HepG2 (cell line): ENCODE data around the gene PRR29. TPM values are rescaled to one million over a fixed set of nuclear protein-coding genes. Genes with fewer than 3 reads are reported as not detected.

Source experiments
- BCL6 ChIP-seq: IDR thresholded peaks from 2 replicates; pipeline ENCODE4 v1.6.1; 2016; ENCODE audit warnings: missing genetic modification reagents, missing compliant biosample characterization
- RCOR2 ChIP-seq: IDR thresholded peaks from 2 replicates; pipeline ENCODE4 v1.6.1; 2016; ENCODE audit warnings: missing biosample characterization, missing genetic modification reagents
- TBX3 ChIP-seq: fragments of 450-650 bp; IDR thresholded peaks from 2 replicates; pipeline ENCODE4 v1.6.1; 2017; ENCODE audit warnings: antibody characterized with exemption, mild to moderate bottlenecking, inconsistent platforms, borderline replicate concordance
- U2AF2 ChIP-seq: fragments of 200-400 bp; formaldehyde crosslinking; IDR thresholded peaks from 2 replicates; pipeline ENCODE4 v1.6.1; 2017; ENCODE audit warnings: low read depth, mild to moderate bottlenecking, low read length
- ZNF10 ChIP-seq: sonication (generic); formaldehyde crosslinking; IDR thresholded peaks from 2 replicates; pipeline ENCODE4 v1.4.0; 2020; ENCODE audit warnings: mild to moderate bottlenecking, low read depth, missing genetic modification reagents, borderline replicate concordance
- ZNF333 ChIP-seq: sonication (generic); formaldehyde crosslinking; IDR thresholded peaks from 2 replicates; pipeline ENCODE4 v1.4.0; 2020; ENCODE audit warnings: mild to moderate bottlenecking, missing genetic modification reagents, borderline replicate concordance
- ZNF33B ChIP-seq: sonication (generic); formaldehyde crosslinking; IDR thresholded peaks from 2 replicates; pipeline ENCODE4 v1.5.1; 2020; ENCODE audit warnings: mild to moderate bottlenecking, missing genetic modification reagents
- polyA plus RNA-seq, 8 experiments: library from polyadenylated mRNA; depleted of rRNA in 3 of 8; stranded (reverse) in 7 of 8; unstranded in 1 of 8; fragments of >200 nt; fragmentation: Illumina TruSeq in 4 of 8; extraction: Trizol in 4 of 8; gene quantifications; 2 replicates each; pipeline versions ENCODE4 v1.2.1 to v1.2.3, GENCODE V29; 2011 to 2016; ENCODE audit warnings: low read depth in 4 of 8, missing spikeins in 1 of 8, mixed read lengths in 1 of 8; ENCODE audit not compliant: insufficient read depth in 1 of 8
- total RNA-seq, 5 experiments: library from RNA; depleted of rRNA; stranded (reverse); fragments of >200 nt; fragmentation: Illumina TruSeq; extraction: Trizol; gene quantifications; 2 replicates each; pipeline ENCODE4 v1.2.3, GENCODE V29; 2016; ENCODE audit warnings: low read depth in 1 of 5
- TF ChIP-seq, protein P1 (sequence below): sonication (generic); formaldehyde crosslinking; IDR thresholded peaks from 2 replicates; pipeline ENCODE4 v1.5.0; 2020; ENCODE audit warnings: mild to moderate bottlenecking, missing genetic modification reagents, borderline replicate concordance
- TF ChIP-seq, protein P2 (sequence below): sonication (generic); formaldehyde crosslinking; IDR thresholded peaks from 2 replicates; pipeline ENCODE4 v1.4.0; 2020; ENCODE audit warnings: missing genetic modification reagents, borderline replicate concordance
- TF ChIP-seq, protein P3 (sequence below): sonication (generic); formaldehyde crosslinking; IDR thresholded peaks from 2 replicates; pipeline ENCODE4 v1.4.0; 2020; ENCODE audit warnings: mild to moderate bottlenecking, missing genetic modification reagents
- TF ChIP-seq, protein P4 (sequence below): sonication (generic); formaldehyde crosslinking; IDR thresholded peaks from 2 replicates; pipeline ENCODE4 v1.8.1; 2023; ENCODE audit warnings: mild to moderate bottlenecking, missing genetic modification reagents, borderline replicate concordance
- TF ChIP-seq, protein P5 (sequence below): sonication (generic); formaldehyde crosslinking; IDR thresholded peaks from 2 replicates; pipeline ENCODE4 v1.9.0; 2022; ENCODE audit warnings: missing genetic modification reagents, mild to moderate bottlenecking, borderline replicate concordance
- TF ChIP-seq, protein P6 (sequence below): sonication (generic); formaldehyde crosslinking; IDR thresholded peaks from 2 replicates; pipeline ENCODE4 v1.9.0; 2021; ENCODE audit warnings: missing genetic modification reagents, mild to moderate bottlenecking, borderline replicate concordance

The PRR29 gene
- total and polyA plus RNA-seq, 2 of the 13 experiments (the other 11 are each of a cell fraction or from before 2014, with no cell fraction given), result 0.07 to 0.20 TPM

DNA sequence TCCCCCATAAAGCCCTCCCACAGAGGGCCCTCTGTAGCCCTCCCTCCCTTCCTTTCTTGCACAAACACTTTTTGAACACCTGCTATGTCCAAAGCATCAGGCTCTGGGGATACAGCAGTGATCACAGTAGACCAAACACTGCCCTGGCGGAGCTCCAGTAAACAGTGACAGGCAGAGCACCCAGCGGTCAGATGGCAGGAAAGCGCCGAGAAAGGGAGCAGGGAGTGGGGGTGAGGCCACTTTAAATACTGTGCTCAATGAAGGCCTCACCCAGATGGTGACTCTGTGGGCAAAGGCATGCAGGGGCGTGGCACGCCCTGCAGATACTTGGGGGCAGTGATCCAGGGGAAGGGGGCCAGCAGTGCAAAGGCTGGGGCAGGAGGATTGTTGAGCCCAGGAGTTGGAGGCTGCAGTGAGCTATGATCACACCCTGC, 7.6 kb downstream of the PRR29 start (continued):
- TF ChIP-seq, protein P1, sequence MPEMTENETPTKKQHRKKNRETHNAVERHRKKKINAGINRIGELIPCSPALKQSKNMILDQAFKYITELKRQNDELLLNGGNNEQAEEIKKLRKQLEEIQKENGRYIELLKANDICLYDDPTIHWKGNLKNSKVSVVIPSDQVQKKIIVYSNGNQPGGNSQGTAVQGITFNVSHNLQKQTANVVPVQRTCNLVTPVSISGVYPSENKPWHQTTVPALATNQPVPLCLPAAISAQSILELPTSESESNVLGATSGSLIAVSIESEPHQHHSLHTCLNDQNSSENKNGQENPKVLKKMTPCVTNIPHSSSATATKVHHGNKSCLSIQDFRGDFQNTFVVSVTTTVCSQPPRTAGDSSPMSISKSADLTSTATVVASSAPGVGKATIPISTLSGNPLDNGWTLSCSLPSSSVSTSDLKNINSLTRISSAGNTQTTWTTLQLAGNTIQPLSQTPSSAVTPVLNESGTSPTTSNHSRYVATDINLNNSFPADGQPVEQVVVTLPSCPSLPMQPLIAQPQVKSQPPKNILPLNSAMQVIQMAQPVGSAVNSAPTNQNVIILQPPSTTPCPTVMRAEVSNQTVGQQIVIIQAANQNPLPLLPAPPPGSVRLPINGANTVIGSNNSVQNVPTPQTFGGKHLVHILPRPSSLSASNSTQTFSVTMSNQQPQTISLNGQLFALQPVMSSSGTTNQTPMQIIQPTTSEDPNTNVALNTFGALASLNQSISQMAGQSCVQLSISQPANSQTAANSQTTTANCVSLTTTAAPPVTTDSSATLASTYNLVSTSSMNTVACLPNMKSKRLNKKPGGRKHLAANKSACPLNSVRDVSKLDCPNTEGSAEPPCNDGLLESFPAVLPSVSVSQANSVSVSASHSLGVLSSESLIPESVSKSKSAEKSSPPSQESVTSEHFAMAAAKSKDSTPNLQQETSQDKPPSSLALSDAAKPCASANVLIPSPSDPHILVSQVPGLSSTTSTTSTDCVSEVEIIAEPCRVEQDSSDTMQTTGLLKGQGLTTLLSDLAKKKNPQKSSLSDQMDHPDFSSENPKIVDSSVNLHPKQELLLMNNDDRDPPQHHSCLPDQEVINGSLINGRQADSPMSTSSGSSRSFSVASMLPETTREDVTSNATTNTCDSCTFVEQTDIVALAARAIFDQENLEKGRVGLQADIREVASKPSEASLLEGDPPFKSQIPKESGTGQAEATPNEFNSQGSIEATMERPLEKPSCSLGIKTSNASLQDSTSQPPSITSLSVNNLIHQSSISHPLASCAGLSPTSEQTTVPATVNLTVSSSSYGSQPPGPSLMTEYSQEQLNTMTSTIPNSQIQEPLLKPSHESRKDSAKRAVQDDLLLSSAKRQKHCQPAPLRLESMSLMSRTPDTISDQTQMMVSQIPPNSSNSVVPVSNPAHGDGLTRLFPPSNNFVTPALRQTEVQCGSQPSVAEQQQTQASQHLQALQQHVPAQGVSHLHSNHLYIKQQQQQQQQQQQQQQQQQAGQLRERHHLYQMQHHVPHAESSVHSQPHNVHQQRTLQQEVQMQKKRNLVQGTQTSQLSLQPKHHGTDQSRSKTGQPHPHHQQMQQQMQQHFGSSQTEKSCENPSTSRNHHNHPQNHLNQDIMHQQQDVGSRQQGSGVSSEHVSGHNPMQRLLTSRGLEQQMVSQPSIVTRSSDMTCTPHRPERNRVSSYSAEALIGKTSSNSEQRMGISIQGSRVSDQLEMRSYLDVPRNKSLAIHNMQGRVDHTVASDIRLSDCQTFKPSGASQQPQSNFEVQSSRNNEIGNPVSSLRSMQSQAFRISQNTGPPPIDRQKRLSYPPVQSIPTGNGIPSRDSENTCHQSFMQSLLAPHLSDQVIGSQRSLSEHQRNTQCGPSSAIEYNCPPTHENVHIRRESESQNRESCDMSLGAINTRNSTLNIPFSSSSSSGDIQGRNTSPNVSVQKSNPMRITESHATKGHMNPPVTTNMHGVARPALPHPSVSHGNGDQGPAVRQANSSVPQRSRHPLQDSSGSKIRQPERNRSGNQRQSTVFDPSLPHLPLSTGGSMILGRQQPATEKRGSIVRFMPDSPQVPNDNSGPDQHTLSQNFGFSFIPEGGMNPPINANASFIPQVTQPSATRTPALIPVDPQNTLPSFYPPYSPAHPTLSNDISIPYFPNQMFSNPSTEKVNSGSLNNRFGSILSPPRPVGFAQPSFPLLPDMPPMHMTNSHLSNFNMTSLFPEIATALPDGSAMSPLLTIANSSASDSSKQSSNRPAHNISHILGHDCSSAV, result no peak
- TF ChIP-seq U2AF2 (no peak), BCL6 (CRISPR knock-in tag) (no peak), TBX3 (no peak), ZNF33B (CRISPR knock-in tag) (no peak), ZNF10 (CRISPR knock-in tag) (no peak), ZNF333 (CRISPR knock-in tag) (0 out of 2 replicates have a peak, but pooled peaks have one; percentile 51), RCOR2 (CRISPR knock-in tag) (peak; percentile 45; the same call in 1 of the 2 replicates)
- TF ChIP-seq, protein P2, sequence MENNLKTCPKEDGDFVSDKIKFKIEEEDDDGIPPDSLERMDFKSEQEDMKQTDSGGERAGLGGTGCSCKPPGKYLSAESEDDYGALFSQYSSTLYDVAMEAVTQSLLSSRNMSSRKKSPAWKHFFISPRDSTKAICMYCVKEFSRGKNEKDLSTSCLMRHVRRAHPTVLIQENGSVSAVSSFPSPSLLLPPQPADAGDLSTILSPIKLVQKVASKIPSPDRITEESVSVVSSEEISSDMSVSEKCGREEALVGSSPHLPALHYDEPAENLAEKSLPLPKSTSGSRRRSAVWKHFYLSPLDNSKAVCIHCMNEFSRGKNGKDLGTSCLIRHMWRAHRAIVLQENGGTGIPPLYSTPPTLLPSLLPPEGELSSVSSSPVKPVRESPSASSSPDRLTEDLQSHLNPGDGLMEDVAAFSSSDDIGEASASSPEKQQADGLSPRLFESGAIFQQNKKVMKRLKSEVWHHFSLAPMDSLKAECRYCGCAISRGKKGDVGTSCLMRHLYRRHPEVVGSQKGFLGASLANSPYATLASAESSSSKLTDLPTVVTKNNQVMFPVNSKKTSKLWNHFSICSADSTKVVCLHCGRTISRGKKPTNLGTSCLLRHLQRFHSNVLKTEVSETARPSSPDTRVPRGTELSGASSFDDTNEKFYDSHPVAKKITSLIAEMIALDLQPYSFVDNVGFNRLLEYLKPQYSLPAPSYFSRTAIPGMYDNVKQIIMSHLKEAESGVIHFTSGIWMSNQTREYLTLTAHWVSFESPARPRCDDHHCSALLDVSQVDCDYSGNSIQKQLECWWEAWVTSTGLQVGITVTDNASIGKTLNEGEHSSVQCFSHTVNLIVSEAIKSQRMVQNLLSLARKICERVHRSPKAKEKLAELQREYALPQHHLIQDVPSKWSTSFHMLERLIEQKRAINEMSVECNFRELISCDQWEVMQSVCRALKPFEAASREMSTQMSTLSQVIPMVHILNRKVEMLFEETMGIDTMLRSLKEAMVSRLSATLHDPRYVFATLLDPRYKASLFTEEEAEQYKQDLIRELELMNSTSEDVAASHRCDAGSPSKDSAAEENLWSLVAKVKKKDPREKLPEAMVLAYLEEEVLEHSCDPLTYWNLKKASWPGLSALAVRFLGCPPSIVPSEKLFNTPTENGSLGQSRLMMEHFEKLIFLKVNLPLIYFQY (CRISPR knock-in tag), result no peak
- TF ChIP-seq, protein P3, sequence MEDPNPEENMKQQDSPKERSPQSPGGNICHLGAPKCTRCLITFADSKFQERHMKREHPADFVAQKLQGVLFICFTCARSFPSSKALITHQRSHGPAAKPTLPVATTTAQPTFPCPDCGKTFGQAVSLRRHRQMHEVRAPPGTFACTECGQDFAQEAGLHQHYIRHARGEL, result no peak
- TF ChIP-seq, protein P4, sequence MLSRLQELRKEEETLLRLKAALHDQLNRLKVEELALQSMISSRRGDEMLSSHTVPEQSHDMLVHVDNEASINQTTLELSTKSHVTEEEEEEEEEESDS (CRISPR knock-in tag), result no peak
- TF ChIP-seq, protein P5, sequence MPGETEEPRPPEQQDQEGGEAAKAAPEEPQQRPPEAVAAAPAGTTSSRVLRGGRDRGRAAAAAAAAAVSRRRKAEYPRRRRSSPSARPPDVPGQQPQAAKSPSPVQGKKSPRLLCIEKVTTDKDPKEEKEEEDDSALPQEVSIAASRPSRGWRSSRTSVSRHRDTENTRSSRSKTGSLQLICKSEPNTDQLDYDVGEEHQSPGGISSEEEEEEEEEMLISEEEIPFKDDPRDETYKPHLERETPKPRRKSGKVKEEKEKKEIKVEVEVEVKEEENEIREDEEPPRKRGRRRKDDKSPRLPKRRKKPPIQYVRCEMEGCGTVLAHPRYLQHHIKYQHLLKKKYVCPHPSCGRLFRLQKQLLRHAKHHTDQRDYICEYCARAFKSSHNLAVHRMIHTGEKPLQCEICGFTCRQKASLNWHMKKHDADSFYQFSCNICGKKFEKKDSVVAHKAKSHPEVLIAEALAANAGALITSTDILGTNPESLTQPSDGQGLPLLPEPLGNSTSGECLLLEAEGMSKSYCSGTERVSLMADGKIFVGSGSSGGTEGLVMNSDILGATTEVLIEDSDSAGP (CRISPR knock-in tag), result peak; percentile 70
- TF ChIP-seq, protein P6, sequence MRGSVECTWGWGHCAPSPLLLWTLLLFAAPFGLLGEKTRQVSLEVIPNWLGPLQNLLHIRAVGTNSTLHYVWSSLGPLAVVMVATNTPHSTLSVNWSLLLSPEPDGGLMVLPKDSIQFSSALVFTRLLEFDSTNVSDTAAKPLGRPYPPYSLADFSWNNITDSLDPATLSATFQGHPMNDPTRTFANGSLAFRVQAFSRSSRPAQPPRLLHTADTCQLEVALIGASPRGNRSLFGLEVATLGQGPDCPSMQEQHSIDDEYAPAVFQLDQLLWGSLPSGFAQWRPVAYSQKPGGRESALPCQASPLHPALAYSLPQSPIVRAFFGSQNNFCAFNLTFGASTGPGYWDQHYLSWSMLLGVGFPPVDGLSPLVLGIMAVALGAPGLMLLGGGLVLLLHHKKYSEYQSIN (CRISPR knock-in tag), result no peak
